Astrocyte (in vitro differentiated cells and primary cell): ENCODE results near the gene PANX2. TPM values are rescaled to one million over a fixed set of nuclear protein-coding genes. Genes with fewer than 3 reads are reported as not detected.

Experiments
- DNase-seq: peaks from one replicate; pipeline ENCODE4 v3.0.0-alpha.2; 2010; ENCODE audit warnings: low read depth
- FAIRE-seq: peaks from 2 replicates; lab custom pipeline; 2011; peaks lifted over from hg19 to GRCh38; lab: Jason Lieb, UNC
- H2AFZ ChIP-seq: 2 replicates; pipeline ENCODE4 v1.6.0; 2012; ENCODE audit warnings: low read depth, low read length, inconsistent platforms
- H3K27ac ChIP-seq: 2 replicates; pipeline ENCODE4 v1.5.1; 2011; ENCODE audit warnings: low read depth, low read length, inconsistent platforms
- H3K27me3 ChIP-seq: 2 replicates; pipeline ENCODE4 v1.6.0; 2011; ENCODE audit warnings: low read length, inconsistent platforms; ENCODE audit not compliant: insufficient read depth
- H3K36me3 ChIP-seq: 2 replicates; pipeline ENCODE4 v1.5.1; 2011; ENCODE audit warnings: low read length, inconsistent platforms; ENCODE audit not compliant: insufficient read depth
- H3K4me1 ChIP-seq: 2 replicates; pipeline ENCODE4 v1.5.1; 2011; ENCODE audit warnings: low read length, inconsistent platforms; ENCODE audit not compliant: insufficient read depth
- H3K4me2 ChIP-seq: 2 replicates; pipeline ENCODE4 v1.6.0; 2012; ENCODE audit warnings: low read length, inconsistent platforms
- H3K4me3 ChIP-seq: 2 replicates; pipeline ENCODE4 v1.5.1; 2011; ENCODE audit warnings: low read depth, mild to moderate bottlenecking, low read length, inconsistent platforms; ENCODE audit not compliant: insufficient read depth
- H3K79me2 ChIP-seq: 2 replicates; pipeline ENCODE4 v1.6.0; 2012; ENCODE audit warnings: mild to moderate bottlenecking, low read length, inconsistent platforms; ENCODE audit not compliant: insufficient read depth
- H3K9ac ChIP-seq: 2 replicates; pipeline ENCODE4 v1.6.0; 2012; ENCODE audit warnings: mild to moderate bottlenecking, low read length, inconsistent platforms
- H3K9me3 ChIP-seq: 2 replicates; pipeline ENCODE4 v1.5.1; 2012; ENCODE audit warnings: low read depth, mild to moderate bottlenecking, low read length, inconsistent platforms; ENCODE audit not compliant: insufficient read depth
- H4K20me1 ChIP-seq: 2 replicates; pipeline ENCODE4 v1.6.0; 2012; ENCODE audit warnings: low read length, inconsistent platforms; ENCODE audit not compliant: insufficient read depth
- H3K27ac Mint-ChIP-seq: one replicate; pipeline ENCODE4 v1.8.0; 2021; ENCODE audit warnings: mild to moderate bottlenecking, mixed read lengths; ENCODE audit not compliant: unreplicated experiment
- H3K27me3 Mint-ChIP-seq: one replicate; pipeline ENCODE4 v1.8.0; 2021; ENCODE audit warnings: low read depth, mixed read lengths; ENCODE audit not compliant: unreplicated experiment
- H3K36me3 Mint-ChIP-seq: one replicate; pipeline ENCODE4 v1.8.0; 2021; ENCODE audit warnings: low read depth, mixed read lengths; ENCODE audit not compliant: unreplicated experiment
- H3K4me1 Mint-ChIP-seq: one replicate; pipeline ENCODE4 v1.8.0; 2021; ENCODE audit warnings: low read depth, mixed read lengths; ENCODE audit not compliant: unreplicated experiment
- H3K4me3 Mint-ChIP-seq: one replicate; pipeline ENCODE4 v1.8.0; 2021; ENCODE audit warnings: mild to moderate bottlenecking, moderate library complexity, mixed read lengths; ENCODE audit not compliant: unreplicated experiment
- H3K9me3 Mint-ChIP-seq: one replicate; pipeline ENCODE4 v1.8.0; 2021; ENCODE audit warnings: mild to moderate bottlenecking, mixed read lengths; ENCODE audit not compliant: unreplicated experiment
- CTCF ChIP-seq: IDR thresholded peaks from 2 replicates; pipeline ENCODE4 v1.5.1; 2011; ENCODE audit warnings: low read depth, mild to moderate bottlenecking, inconsistent platforms, low read length, moderate library complexity; ENCODE audit not compliant: insufficient read depth
- EZH2 ChIP-seq: IDR thresholded peaks from 2 replicates; pipeline ENCODE4 v1.6.1; 2012; ENCODE audit warnings: mild to moderate bottlenecking, low read length, inconsistent platforms; ENCODE audit not compliant: insufficient read depth
- total RNA-seq: library from RNA; stranded (reverse); gene quantifications from 2 replicates; pipeline ENCODE4 v1.2.1, GENCODE V29; 2021

The PANX2 gene
- total RNA-seq, 1 donor from 2014 or later, result 2.3 TPM

- H2AFZ ChIP-seq, result peak within 1 kb of the TSS; percentile 73
- DNase-seq (peak; percentile 67), FAIRE-seq (no peak)
- H3K4me1 ChIP-seq, result peaks cover 13% of the 10 kb centered on the region
- H3K4me3 ChIP-seq, result peak within 1 kb of the TSS; percentile 66
- H3K27me3 Mint-ChIP-seq, result no peaks in the 10 kb centered on the region
- H3K4me1 Mint-ChIP-seq, result no peaks in the 10 kb centered on the region
- peaks cover 39% of the 10 kb centered on the region for H4K20me1 ChIP-seq
- peak within 1 kb of the TSS; percentile 97 for H3K4me2 ChIP-seq
- TF ChIP-seq EZH2 (no peak), CTCF (no peak)
- H3K9me3 ChIP-seq, result no peaks in the 10 kb centered on the region
- peaks cover 47% of the 10 kb centered on the region for H3K79me2 ChIP-seq
- H3K36me3 ChIP-seq, result peaks cover 6% of the 10 kb centered on the region
- H3K4me3 Mint-ChIP-seq, result peak within 1 kb of the TSS; percentile 88
- peaks cover 11% of the 10 kb centered on the region for H3K36me3 Mint-ChIP-seq
- peak within 1 kb of the TSS; percentile 86 for H3K9ac ChIP-seq
- peak within 1 kb of the TSS; percentile 58 for H3K27ac ChIP-seq
- H3K9me3 Mint-ChIP-seq, result no peaks in the 10 kb centered on the region
- H3K27me3 ChIP-seq, result no peaks in the 10 kb centered on the region
- H3K27ac Mint-ChIP-seq, result no peak within 1 kb of the TSS
Measured at GRCh38 chr22:50200461-50201190, 30.1 kb downstream of the PANX2 start, which contains the start of gene SELENOO. Gene SELENOO (plus strand): TSS chr22:50201011. CDS start chr22:50201037, 26 bp downstream.

GRCh38 chr22:50201191-50202129 is 30.9 kb downstream of the PANX2 start:
- Histone ChIP-seq H3K9ac (peak overlapping the region; percentile 79), H2AFZ (peak overlapping the region; percentile 56), H4K20me1 (peaks cover 46% of the 10 kb centered on the region), H3K4me1 (peaks cover 13% of the 10 kb centered on the region), H3K79me2 (peaks cover 54% of the 10 kb centered on the region), H3K4me3 (peak overlapping the region; percentile 66), H3K27me3 (no peaks in the 10 kb centered on the region), H3K9me3 (no peaks in the 10 kb centered on the region), H3K36me3 (peaks cover 8% of the 10 kb centered on the region), H3K4me2 (peak overlapping the region; percentile 97), H3K27ac (no peak overlapping the region)
- H3K27me3 Mint-ChIP-seq, result no peaks in the 10 kb centered on the region
- FAIRE-seq (no peak), DNase-seq (no peak)
- H3K9me3 Mint-ChIP-seq, result no peaks in the 10 kb centered on the region
- H3K4me1 Mint-ChIP-seq, result no peaks in the 10 kb centered on the region
- H3K27ac Mint-ChIP-seq, result no peak overlapping the region
- peaks cover 14% of the 10 kb centered on the region for H3K36me3 Mint-ChIP-seq
- H3K4me3 Mint-ChIP-seq, result peak overlapping the region; percentile 88
- TF ChIP-seq CTCF (no peak), EZH2 (no peak)
